Pulmonary artery endothelial cell (primary cell): Measurements from ENCODE around the gene TCFL5. TPM values are rescaled to one million over a fixed set of nuclear protein-coding genes. Genes with fewer than 3 reads are reported as not detected.

ENCODE experiments used
- DNase-seq: peaks from one replicate; pipeline ENCODE4 v3.0.0-alpha.2; 2011; ENCODE audit warnings: low read depth, low spot score
- total RNA-seq: library from RNA; depleted of rRNA; stranded (reverse); fragments of >200 nt; gene quantifications from 2 replicates; pipeline ENCODE4 v1.2.3, GENCODE V29; 2014

TCFL5 gene
- total RNA-seq, 1 donor from 2014 or later: 15.6 TPM

- no peak for DNase-seq
Observed at GRCh38 chr20:62835931-62836861, 25.4 kb downstream of the TCFL5 start.

GRCh38 chr20:62834967-62835730 is 26.5 kb downstream of the TCFL5 start:
- no peak for DNase-seq

- DNase-seq: no peak
Observed at GRCh38 chr20:62832951-62833391, 28.7 kb downstream of the TCFL5 start.

- no peak for DNase-seq
Observed at GRCh38 chr20:62832212-62832922, 29.3 kb downstream of the TCFL5 start.

- DNase-seq: no peak
Observed at GRCh38 chr20:62831854-62832211, 29.8 kb downstream of the TCFL5 start.

- DNase-seq: no peak
Observed at GRCh38 chr20:62831361-62831788, 30.2 kb downstream of the TCFL5 start.

GRCh38 chr20:62830821-62831220 is 30.8 kb downstream of the TCFL5 start:
- no peak for DNase-seq

- no peak for DNase-seq
Observed at GRCh38 chr20:62830251-62830650, 31.4 kb downstream of the TCFL5 start.

GRCh38 chr20:62829231-62830230 is 32.1 kb downstream of the TCFL5 start:
- DNase-seq: no peak

- DNase-seq: no peak
Observed at GRCh38 chr20:62828511-62829230, 33.0 kb downstream of the TCFL5 start.

- DNase-seq: no peak
Observed at GRCh38 chr20:62828051-62828450, 33.6 kb downstream of the TCFL5 start.

GRCh38 chr20:62827311-62828038 is 34.1 kb downstream of the TCFL5 start:
- no peak for DNase-seq

GRCh38 chr20:62826646-62827310 is 34.8 kb downstream of the TCFL5 start:
- no peak for DNase-seq

- DNase-seq: no peak
Observed at GRCh38 chr20:62825986-62826645, 35.5 kb downstream of the TCFL5 start.

GRCh38 chr20:62825333-62825985 is 36.2 kb downstream of the TCFL5 start:
- no peak for DNase-seq

GRCh38 chr20:62824476-62825332 is 36.9 kb downstream of the TCFL5 start:
- DNase-seq: no peak
